HL-60 (cell line): ENCODE data around the gene KCNJ1.

Source experiments
- GABPA ChIP-seq: IDR thresholded peaks from 2 replicates; pipeline ENCODE4 v1.6.1; 2012; ENCODE audit warnings: low read depth
- POLR2AphosphoS5 ChIP-seq: IDR thresholded peaks from 2 replicates; pipeline ENCODE4 v1.6.1; 2012; ENCODE audit warnings: low read depth
- TF ChIP-seq, protein P1 (sequence below): IDR thresholded peaks from one replicate; pipeline ENCODE4 v1.5.1; 2011; ENCODE audit warnings: low read length, control low read depth, inconsistent platforms; ENCODE audit not compliant: insufficient read depth

DNA sequence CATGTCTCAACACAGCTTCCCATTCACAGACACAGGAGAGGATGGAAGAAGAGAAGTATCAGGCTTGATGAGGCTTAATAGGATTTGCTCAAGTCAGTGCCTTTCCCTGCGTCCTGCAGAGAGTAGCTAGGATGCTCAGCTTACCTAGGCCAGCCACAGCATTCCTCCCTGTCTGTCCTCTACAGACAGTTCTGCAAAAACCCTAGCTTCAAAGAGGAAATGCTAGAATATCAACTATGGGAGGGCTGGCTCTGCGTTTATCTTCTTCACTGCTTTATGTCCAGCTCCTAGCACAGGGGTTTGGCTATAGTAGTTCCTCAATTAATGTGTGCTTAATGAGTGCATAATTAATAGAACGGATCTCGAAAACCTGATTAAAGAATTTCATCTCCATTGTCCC is 40.5 kb upstream of the KCNJ1 start:
- no peak for TF ChIP-seq GABPA
- TF ChIP-seq, protein P1, sequence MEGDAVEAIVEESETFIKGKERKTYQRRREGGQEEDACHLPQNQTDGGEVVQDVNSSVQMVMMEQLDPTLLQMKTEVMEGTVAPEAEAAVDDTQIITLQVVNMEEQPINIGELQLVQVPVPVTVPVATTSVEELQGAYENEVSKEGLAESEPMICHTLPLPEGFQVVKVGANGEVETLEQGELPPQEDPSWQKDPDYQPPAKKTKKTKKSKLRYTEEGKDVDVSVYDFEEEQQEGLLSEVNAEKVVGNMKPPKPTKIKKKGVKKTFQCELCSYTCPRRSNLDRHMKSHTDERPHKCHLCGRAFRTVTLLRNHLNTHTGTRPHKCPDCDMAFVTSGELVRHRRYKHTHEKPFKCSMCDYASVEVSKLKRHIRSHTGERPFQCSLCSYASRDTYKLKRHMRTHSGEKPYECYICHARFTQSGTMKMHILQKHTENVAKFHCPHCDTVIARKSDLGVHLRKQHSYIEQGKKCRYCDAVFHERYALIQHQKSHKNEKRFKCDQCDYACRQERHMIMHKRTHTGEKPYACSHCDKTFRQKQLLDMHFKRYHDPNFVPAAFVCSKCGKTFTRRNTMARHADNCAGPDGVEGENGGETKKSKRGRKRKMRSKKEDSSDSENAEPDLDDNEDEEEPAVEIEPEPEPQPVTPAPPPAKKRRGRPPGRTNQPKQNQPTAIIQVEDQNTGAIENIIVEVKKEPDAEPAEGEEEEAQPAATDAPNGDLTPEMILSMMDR = no peak
- no peak for TF ChIP-seq POLR2AphosphoS5
